Measurements from ENCODE around the gene ZNF362.

The ZNF362 gene

GRCh38 chr1:33343539-33343938 is 87.2 kb downstream of the ZNF362 start:
- no peak for DNase-seq (ENCODE audit: low read depth, low spot score)

DNA sequence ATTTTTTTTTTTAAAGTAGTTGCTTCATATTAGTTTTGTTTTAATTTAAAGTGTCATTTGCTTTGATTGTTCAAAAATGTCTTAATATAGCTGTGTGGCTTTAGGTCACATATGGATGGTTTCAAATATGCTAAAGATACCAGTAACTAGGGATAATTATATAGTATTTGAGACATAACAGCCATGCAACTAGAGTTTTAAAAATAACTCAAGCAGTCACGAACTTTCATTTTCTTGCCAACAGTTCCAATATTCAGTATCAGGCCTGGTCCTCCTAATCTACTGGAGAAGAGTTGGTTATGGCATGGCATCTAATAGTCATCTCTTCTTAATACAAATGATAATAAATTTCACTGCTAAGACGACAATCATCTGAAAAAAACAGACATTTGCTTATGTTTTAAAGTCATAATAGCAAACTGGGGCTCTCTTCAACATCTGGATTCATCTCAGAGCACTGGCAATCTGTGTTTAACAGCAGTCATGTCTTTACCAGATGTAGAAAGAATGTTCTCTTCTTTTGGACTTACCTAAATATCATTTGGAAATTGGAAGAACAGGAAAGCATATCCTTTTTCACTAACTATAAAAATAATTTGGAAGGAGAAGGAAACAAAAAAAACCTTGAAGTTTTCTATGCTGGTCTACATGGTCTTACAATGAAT is 88.7 kb downstream of the ZNF362 start:
- no peak for DNase-seq (ENCODE audit: low read depth, low spot score)

DNA sequence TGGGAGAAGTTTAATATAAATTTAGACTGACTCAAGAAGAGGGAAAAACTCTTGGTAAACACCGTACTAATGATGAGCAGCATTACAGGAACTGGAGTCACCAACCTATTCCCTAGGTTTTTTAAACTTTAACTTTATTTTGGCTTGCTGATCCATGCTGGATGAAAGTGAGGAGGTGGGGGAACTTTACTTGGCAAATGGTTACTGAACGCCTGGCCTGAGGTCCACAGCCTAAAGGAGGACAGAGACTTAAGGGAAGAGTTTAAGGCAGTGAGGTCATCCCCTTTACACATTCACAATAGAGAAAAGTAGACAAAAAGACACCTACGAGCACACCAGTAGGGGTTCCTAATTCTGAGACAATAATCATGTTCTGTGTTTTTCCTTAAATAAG is 90.2 kb downstream of the ZNF362 start:
- DNase-seq (ENCODE audit: low read depth, low spot score), result no peak

GRCh38 chr1:33346927-33347649 is 90.8 kb downstream of the ZNF362 start:
- no peak for DNase-seq (ENCODE audit: low read depth, low spot score)

- DNase-seq (ENCODE audit: low read depth, low spot score), result no peak
Measured at GRCh38 chr1:33347650-33347992, 91.3 kb downstream of the ZNF362 start.

DNA sequence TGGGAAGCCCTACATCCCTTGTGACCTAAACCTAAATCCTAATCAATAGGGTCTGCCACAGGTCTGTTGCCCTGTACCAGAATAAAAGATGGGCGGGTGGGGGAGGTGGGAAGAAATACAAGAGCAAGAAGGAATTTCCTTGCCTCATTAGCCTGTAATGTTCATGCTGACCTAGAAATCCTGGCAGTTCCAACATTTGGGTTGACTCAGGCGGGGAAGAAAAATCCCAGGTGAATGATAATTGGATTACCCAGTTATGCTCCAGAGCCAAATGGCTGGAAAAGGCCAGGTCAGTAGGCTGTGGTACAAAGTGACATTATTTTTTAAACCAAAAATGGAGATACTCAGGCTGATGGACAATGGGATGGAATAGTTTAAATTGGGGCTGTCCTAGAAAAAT is 91.9 kb downstream of the ZNF362 start:
- DNase-seq (ENCODE audit: low read depth, low spot score), result no peak

DNA sequence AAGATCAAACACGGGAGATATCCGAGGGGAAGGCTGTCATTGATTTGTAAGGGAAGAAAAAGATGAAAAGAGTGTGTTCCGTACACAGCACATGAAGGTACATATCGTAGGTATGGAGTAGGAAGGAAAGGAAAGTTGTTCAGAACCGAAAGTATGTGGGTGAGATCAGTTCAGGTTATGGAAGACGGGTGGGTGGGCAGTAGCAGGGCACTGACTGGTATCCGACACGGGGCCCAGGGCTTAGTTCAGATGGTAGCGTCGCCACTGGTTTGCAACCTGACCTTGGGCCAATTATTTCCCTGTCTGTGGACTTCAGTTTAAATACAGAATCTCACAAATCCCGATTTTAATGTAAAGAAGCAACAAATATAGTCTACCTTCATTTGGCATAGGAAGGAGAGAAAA is 92.4 kb downstream of the ZNF362 start:
- no peak for DNase-seq (ENCODE audit: low read depth, low spot score)

DNA sequence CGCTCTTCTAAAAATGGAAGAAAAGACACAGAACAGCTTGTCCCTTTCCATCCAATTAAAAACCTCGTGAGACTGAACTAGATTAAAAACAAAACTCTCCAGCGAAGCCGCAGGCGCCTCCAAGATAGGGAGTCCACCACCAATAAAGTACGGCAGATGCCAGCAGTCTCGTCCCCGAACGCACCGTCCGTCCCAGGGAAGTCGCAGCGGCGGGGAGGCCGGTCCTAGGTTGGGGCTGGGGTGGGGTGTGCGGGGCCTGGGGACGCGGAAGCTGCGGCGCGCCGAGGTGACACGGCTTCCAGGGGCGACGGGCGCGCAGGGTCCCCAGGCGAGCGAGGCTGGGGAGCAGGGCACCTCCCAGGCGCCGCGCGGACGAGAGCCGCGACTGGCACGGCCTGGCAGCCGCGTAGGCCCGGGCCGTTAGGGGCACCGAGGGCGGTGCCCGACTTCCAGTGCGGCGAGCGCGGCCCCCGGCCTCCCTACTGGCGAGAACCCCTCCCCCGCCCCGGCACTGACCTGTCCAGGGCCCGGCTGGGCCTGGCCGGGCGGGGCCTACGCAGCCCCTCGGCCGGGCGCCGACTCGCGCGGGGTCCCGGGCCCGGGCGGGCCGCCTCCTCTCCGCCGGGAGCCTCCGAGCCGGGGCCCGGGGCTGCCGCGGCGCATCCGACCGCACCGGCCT is 92.9 kb downstream of the ZNF362 start:
- DNase-seq (ENCODE audit: low read depth, low spot score), result no peak

GRCh38 chr1:33349778-33350610 is 93.7 kb downstream of the ZNF362 start:
- DNase-seq (ENCODE audit: low read depth, low spot score), result peak; percentile 51

All from activated naive CD8-positive, alpha-beta T cell treated with anti-CD3 and anti-CD28 coated beads, Interleukin-2, amount 50 U/mL, for 16 hours (primary cell).